ENCODE measurements around the gene CELF2.

The CELF2 gene

DNA sequence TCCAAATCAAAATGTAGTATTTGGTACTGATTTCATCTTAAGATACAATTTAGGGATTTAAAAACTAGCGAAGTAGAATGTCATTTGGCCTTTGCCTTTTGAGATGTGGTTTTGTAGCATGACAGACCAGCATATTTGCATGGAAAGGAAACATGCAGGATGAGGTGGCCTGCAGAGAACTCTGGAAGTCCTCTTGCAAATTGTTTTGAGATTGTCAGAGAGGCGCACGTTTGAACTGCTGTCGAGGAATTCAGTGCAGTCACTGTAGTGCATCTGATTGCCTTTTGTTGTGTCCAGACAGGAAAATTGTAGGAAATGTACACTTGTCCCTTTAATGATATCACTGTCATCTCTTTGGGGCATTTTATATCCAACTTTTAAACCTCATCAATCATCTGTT lies 136.7 kb downstream of the CELF2 start:
- TF ChIP-seq, protein P1, sequence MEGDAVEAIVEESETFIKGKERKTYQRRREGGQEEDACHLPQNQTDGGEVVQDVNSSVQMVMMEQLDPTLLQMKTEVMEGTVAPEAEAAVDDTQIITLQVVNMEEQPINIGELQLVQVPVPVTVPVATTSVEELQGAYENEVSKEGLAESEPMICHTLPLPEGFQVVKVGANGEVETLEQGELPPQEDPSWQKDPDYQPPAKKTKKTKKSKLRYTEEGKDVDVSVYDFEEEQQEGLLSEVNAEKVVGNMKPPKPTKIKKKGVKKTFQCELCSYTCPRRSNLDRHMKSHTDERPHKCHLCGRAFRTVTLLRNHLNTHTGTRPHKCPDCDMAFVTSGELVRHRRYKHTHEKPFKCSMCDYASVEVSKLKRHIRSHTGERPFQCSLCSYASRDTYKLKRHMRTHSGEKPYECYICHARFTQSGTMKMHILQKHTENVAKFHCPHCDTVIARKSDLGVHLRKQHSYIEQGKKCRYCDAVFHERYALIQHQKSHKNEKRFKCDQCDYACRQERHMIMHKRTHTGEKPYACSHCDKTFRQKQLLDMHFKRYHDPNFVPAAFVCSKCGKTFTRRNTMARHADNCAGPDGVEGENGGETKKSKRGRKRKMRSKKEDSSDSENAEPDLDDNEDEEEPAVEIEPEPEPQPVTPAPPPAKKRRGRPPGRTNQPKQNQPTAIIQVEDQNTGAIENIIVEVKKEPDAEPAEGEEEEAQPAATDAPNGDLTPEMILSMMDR (IDR thresholded peaks at IDR 0.05; ENCODE audit: insufficient read depth, low read length, poor library complexity, severe bottlenecking) = no peak
- TF ChIP-seq EZH2phosphoT487 (conservative IDR thresholded peaks at IDR 0.05; ENCODE audit: low read length) = no peak
- Histone ChIP-seq H3K9me2 (replicated peaks; ENCODE audit: insufficient read depth, low read length) (no peaks in the 10 kb centered on the region), H3K9me3 (ENCODE audit: insufficient read depth, low read length) (no peaks in the 10 kb centered on the region), H3K4me2 (ENCODE audit: low read depth, low read length, poor library complexity, severe bottlenecking) (no peak overlapping the region), H3K36me3 (ENCODE audit: low read length) (no peaks in the 10 kb centered on the region), H3F3A (ENCODE audit: insufficient read depth) (no peaks in the 10 kb centered on the region), H2AFZ (ENCODE audit: low read depth, low read length, severe bottlenecking) (no peak overlapping the region), H3K27me3 (ENCODE audit: low read length) (no peaks in the 10 kb centered on the region), H3K9ac (ENCODE audit: low read length) (no peak overlapping the region), H3K4me3 (ENCODE audit: insufficient read depth, low read length, poor library complexity, severe bottlenecking) (no peak overlapping the region), H3K79me2 (ENCODE audit: insufficient read depth, low read length) (no peaks in the 10 kb centered on the region), H3K27ac (ENCODE audit: low read depth, low read length) (no peak overlapping the region), H4K20me1 (ENCODE audit: low read depth, low read length) (no peaks in the 10 kb centered on the region)

DNA sequence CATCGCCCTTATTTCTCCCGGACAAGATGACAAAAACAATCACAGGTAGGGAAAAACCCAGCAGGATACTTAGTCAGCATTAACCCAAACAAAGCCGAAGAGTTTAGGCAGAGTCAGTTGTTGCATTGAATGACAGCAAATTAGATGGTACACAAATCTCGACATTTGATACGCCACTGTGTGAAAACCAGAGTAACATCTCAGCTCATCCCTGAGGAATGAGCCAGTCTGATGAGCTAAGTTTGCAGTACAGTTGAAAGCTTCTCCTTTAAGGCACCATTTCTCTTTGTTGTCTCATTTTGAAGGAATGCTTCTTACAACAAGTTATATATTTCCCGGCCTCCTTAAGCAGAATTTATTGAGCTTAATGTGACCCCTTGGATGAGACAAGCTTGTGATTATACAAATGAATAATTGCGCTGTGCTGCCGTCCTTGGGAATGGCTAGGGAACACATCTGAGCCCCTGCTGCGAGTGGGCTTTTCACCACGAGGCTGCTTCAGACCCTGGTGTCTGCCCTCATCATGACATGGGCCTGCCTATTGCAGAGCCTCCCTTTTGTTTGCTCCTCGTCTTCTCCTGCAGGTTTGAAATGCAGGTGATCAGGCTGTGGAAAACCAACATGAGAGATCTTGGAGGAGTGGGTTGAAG lies 137.3 kb downstream of the CELF2 start:
- no peak overlapping the region for H3K9ac ChIP-seq (ENCODE audit: low read length)
- no peaks in the 10 kb centered on the region for H3F3A ChIP-seq (ENCODE audit: insufficient read depth)
- no peak overlapping the region for H2AFZ ChIP-seq (ENCODE audit: low read depth, low read length, severe bottlenecking)
- TF ChIP-seq EZH2phosphoT487 (conservative IDR thresholded peaks at IDR 0.05; ENCODE audit: low read length) = no peak
- TF ChIP-seq, protein P1 (IDR thresholded peaks at IDR 0.05; ENCODE audit: insufficient read depth, low read length, poor library complexity, severe bottlenecking) = no peak
- H4K20me1 ChIP-seq (ENCODE audit: low read depth, low read length) = no peaks in the 10 kb centered on the region
- H3K4me2 ChIP-seq (ENCODE audit: low read depth, low read length, poor library complexity, severe bottlenecking) = no peak overlapping the region
- no peaks in the 10 kb centered on the region for H3K9me2 ChIP-seq (replicated peaks; ENCODE audit: insufficient read depth, low read length)
- H3K27me3 ChIP-seq (ENCODE audit: low read length) = no peaks in the 10 kb centered on the region
- H3K4me3 ChIP-seq (ENCODE audit: insufficient read depth, low read length, poor library complexity, severe bottlenecking) = no peak overlapping the region
- no peaks in the 10 kb centered on the region for H3K79me2 ChIP-seq (ENCODE audit: insufficient read depth, low read length)
- H3K27ac ChIP-seq (ENCODE audit: low read depth, low read length) = no peak overlapping the region
- H3K36me3 ChIP-seq (ENCODE audit: low read length) = no peaks in the 10 kb centered on the region
- H3K9me3 ChIP-seq (ENCODE audit: insufficient read depth, low read length) = no peaks in the 10 kb centered on the region

DNA sequence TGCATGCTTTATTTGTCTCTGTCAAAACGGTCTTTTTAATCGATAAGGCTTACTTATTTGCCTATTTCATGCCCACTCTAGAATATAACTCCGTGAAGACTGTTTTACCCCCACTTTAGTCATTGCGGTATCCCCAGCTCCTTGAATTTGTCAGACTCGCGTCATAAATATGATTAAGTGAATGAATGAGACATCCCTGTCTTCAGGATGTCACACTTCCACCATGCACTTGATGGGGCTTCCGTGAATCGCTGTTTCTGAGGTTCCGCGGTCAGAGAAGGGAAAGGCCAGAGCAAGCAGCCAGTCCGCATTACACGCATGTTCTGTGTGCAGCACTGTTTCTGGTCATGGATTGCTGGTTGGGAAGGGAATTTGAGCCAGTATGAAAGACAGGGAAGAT lies 138.8 kb downstream of the CELF2 start:
- H3K9ac ChIP-seq (ENCODE audit: low read length) = no peak overlapping the region
- TF ChIP-seq, protein P1 (IDR thresholded peaks at IDR 0.05; ENCODE audit: insufficient read depth, low read length, poor library complexity, severe bottlenecking) = no peak
- TF ChIP-seq EZH2phosphoT487 (conservative IDR thresholded peaks at IDR 0.05; ENCODE audit: low read length) = no peak
- H3K4me2 ChIP-seq (ENCODE audit: low read depth, low read length, poor library complexity, severe bottlenecking) = no peak overlapping the region
- H3K4me3 ChIP-seq (ENCODE audit: insufficient read depth, low read length, poor library complexity, severe bottlenecking) = no peak overlapping the region
- no peak overlapping the region for H2AFZ ChIP-seq (ENCODE audit: low read depth, low read length, severe bottlenecking)
- no peaks in the 10 kb centered on the region for H3K36me3 ChIP-seq (ENCODE audit: low read length)
- no peaks in the 10 kb centered on the region for H4K20me1 ChIP-seq (ENCODE audit: low read depth, low read length)
- H3F3A ChIP-seq (ENCODE audit: insufficient read depth) = no peaks in the 10 kb centered on the region
- no peaks in the 10 kb centered on the region for H3K79me2 ChIP-seq (ENCODE audit: insufficient read depth, low read length)
- H3K9me3 ChIP-seq (ENCODE audit: insufficient read depth, low read length) = no peaks in the 10 kb centered on the region
- H3K27ac ChIP-seq (ENCODE audit: low read depth, low read length) = no peak overlapping the region
- H3K27me3 ChIP-seq (ENCODE audit: low read length) = no peaks in the 10 kb centered on the region
- H3K9me2 ChIP-seq (replicated peaks; ENCODE audit: insufficient read depth, low read length) = no peaks in the 10 kb centered on the region

All from SU-DHL-6 (cell line).